Activated naive CD4-positive, alpha-beta T cell (primary cell): Measurements from ENCODE around the gene ASPRV1.
"Not testable (repeated sequence)": the region's sequence is repeated elsewhere in the genome, so short reads cannot be mapped to it uniquely, and the experiment has no call there.

Source experiments
- DNase-seq, 4 experiments: peaks; one replicate each; lab custom pipeline; 2025; lab: John Stamatoyannopoulos, UW

The ASPRV1 gene

GRCh38 chr2:69960821-69961220 is 610 bp downstream of the ASPRV1 start:
- DNase-seq, result no peak

GRCh38 chr2:69959425-69959824 is 2.0 kb downstream of the ASPRV1 start:
- DNase-seq, result no peak

DNA sequence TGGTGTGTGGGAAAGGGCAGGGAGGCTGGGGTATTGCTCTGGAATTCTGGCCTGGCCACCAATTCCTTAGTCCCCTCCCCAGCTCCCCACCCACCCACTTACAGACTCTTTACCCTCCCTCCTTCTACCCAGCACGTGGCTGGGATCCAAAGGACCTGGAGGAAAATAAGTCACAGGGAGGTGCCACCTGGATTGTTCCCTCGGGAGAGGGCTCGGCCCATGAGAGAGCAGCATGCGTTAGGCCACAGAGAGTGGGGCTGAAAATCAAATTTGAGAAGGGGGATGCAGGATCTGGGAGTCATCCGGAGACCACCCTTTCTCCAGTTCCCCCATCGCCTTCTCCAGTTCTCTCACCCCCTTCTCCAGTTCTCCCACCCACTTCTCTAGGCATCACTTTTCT is 3.0 kb downstream of the ASPRV1 start:
- DNase-seq, result no peak

DNA sequence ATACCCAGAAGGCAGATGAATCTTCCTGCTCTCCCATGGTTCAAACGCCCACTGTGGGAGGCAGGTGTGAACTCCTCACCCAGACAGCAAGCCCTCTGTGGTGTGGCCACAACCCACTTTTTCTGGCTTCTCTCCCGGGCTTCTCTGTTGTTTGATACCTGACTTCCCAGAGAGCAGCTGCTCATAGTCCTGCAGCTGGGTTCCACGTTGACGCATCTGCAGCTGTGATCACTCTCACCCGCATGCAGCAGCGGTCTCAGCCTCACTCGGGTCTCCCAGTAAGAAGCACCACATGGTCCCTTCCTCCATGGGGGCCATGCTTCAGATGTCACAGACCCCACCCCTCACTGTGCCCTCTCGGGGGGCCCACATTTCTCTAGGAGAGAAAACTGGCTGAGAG is 3.5 kb downstream of the ASPRV1 start:
- DNase-seq, result no peak

DNA sequence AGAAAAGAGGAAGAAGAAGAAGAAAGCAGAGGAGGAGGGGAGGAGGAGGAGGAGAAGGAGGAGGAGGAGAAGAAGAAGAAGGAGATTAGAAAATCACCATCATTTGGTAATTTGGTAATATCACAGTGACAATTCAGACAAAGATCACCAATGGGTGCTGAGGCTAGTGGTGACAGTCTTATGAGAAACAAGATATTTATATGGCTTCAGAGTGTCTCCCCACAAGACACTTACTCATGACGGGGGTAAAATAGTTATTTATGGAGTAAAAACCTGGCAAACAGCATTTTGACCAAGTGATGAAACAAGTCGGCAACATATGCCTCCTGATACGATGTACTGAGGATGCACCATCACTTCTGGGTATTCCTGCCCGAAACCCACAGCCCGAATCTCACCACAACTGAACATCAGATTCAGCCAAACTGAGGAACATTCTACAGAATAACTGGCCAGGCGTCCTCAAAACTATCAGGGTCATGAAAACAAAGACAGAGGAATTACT is 4.9 kb downstream of the ASPRV1 start:
- DNase-seq, result no peak

- DNase-seq, result no peak
These were observed 6.4 kb downstream of the ASPRV1 start for GRCh38 chr2:69955029-69955428.

GRCh38 chr2:69954084-69954483 is 7.3 kb downstream of the ASPRV1 start:
- no peak for DNase-seq

- DNase-seq, result no peak
These were observed 8.9 kb downstream of the ASPRV1 start for GRCh38 chr2:69952336-69953115.

- not testable (repeated sequence) for DNase-seq
These were observed 10.8 kb downstream of the ASPRV1 start for GRCh38 chr2:69950671-69951070.

GRCh38 chr2:69950241-69950640 is 11.2 kb downstream of the ASPRV1 start:
- DNase-seq, result no peak

GRCh38 chr2:69948963-69949645 is 12.3 kb downstream of the ASPRV1 start:
- DNase-seq, result no peak

- DNase-seq, result no peak
These were observed 13.1 kb downstream of the ASPRV1 start for GRCh38 chr2:69948032-69948962.

GRCh38 chr2:69947325-69947931 is 14.0 kb downstream of the ASPRV1 start:
- no peak for DNase-seq

DNA sequence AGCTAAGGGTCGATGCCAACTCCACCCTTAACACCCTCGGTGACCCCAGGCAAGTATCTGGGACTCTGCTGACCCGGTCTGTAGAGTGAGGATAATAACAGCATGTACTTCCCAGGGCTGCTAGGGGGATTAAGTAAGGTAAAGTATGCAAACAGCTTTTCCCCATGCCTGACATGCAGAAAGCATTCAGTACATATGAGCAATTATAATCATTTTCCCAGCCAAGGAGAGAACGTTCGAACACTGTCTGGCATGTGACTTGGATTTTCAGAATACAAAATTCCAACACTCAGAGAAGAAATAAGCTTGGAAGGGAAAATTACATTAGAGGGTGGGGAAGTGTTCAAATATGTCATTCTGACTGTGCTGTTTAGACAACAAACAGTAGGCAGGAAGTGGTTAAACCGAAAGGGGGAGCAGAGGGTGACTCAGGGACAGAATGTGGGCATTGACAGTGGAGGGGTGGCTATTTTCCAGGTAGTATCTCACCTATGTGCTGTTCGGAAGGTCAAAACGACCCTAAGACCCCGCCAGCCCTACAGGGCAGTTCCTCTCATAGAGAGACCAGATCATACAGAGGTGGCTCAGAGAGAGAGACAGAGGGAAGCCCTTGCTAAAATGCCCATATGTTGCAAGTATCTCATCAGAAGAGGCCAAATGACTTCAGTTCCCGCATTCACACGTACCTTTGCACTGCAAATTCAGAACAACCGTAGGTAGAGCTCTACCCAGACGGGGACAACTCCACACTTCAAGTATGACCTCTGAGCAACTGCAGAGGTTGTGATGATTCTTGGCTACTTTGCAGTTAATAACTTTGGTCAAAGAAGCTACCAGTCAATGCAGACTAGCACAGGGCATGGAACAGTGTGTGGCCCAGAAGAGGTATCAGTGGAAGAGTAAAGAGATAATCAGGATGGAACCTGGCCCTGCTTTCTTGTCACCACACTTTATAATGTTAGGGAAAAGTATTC is 14.8 kb downstream of the ASPRV1 start:
- DNase-seq, result peak in 1 of 4 experiments; percentile 19

GRCh38 chr2:69945941-69946340 is 15.5 kb downstream of the ASPRV1 start:
- no peak for DNase-seq

DNA sequence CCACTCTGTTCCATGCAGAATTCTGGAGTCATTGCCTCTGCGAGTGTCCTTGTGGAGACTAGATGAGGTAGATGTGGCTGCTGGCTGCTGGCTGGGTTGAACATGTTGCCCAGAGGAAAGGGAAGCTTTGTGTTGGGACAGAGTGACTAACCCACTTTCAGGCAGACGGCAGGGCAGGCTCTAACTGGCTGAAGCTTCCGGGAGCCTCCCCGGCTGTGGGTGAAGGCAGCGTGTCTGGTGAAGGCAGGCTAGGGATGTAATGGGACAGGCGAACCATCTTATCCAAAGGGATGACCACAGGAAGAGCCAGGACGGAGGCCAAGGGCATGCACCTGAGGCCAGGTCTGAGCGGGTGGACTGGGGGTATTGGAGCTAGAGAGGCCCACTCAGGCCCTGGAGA is 16.0 kb downstream of the ASPRV1 start:
- DNase-seq, result no peak

DNA sequence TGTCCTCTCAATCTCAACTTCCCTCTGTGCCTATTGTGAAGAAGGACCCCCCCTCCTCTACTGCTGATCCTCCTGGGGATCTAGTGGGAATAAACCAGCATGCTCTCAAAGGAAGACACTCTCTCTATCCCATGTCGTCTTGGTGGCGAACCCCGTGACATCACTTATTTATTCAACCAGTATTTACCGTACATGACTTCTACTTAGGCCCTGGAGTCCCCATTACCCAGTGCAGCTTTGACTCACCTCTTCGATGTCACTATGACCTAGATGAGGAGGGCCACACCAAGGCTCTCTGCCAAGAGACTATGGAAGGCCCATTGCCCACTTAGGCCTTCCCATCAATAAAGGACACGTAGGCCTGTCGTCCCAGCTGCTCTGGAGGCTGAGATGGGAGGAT is 16.7 kb downstream of the ASPRV1 start:
- DNase-seq, result no peak

- DNase-seq, result no peak
These were observed 17.4 kb downstream of the ASPRV1 start for GRCh38 chr2:69943843-69944525.

DNA sequence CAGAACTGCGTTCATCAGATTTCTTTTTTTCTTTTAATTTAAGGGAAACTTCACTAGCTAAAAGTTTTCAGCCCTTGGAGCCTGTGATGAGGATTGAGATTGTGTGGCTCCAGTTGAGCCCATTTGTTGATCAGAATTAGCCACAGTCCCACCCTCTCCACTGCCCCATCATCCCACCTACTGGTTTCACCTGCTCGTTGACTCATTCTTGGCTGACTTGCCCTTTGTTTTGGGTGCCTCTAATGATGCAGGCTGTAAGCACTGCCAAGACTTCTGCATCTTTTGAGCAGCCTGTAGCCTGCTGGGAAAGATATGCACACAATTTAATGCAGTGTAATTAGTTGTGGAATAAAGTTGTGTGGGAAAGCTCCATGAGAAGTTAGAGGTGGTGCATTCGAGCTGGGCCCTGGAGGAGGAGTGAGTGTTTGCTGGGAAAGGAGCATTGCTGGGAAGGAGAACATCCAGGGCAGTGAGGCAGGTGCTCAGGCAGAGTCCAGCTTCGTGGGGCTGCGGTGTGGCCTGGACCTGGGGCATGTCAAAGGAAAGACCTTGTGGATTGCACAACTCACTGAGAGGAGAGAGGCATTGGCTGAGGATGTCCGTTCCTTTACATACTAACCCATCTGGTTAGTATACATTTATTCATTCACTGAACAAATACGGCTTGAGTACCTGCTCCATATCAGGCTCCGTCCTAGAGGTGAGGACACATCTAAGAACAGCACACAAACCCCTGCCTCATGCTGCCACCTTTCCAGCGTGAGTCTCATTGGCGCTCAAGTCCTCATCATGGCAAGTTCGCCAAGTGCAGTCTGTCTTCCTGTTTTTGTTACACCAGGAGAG is 18.2 kb downstream of the ASPRV1 start:
- no peak for DNase-seq
